ENCODE measurements around the gene ECI2.

ECI2 gene

DNA sequence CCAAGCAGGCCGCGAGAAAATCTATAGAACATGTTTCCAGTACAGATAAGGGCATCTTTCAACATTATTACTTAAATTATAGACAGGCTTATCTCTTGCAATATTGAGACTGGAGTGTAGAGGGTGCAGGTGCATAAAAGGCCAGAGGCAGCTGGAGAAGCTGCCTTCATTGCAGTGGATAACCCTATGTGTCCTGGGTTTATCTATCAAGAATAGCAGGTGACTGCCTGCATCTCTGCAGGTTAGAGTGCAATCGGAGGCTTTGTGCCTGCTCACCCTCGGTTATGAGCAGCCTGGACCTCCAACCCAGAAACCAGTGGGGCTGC is 28.7 kb upstream of the ECI2 start:
- TF ChIP-seq, protein P1, sequence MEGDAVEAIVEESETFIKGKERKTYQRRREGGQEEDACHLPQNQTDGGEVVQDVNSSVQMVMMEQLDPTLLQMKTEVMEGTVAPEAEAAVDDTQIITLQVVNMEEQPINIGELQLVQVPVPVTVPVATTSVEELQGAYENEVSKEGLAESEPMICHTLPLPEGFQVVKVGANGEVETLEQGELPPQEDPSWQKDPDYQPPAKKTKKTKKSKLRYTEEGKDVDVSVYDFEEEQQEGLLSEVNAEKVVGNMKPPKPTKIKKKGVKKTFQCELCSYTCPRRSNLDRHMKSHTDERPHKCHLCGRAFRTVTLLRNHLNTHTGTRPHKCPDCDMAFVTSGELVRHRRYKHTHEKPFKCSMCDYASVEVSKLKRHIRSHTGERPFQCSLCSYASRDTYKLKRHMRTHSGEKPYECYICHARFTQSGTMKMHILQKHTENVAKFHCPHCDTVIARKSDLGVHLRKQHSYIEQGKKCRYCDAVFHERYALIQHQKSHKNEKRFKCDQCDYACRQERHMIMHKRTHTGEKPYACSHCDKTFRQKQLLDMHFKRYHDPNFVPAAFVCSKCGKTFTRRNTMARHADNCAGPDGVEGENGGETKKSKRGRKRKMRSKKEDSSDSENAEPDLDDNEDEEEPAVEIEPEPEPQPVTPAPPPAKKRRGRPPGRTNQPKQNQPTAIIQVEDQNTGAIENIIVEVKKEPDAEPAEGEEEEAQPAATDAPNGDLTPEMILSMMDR (IDR thresholded peaks at IDR 0.05; ENCODE audit: control insufficient read depth, insufficient read depth, low read depth, low read length, missing control alignments) = no peak
- no peak overlapping the region for H3K4me3 ChIP-seq (ENCODE audit: control insufficient read depth, low read depth, low read length)
- DNase-seq (ENCODE audit: low read depth) = no peak

DNA sequence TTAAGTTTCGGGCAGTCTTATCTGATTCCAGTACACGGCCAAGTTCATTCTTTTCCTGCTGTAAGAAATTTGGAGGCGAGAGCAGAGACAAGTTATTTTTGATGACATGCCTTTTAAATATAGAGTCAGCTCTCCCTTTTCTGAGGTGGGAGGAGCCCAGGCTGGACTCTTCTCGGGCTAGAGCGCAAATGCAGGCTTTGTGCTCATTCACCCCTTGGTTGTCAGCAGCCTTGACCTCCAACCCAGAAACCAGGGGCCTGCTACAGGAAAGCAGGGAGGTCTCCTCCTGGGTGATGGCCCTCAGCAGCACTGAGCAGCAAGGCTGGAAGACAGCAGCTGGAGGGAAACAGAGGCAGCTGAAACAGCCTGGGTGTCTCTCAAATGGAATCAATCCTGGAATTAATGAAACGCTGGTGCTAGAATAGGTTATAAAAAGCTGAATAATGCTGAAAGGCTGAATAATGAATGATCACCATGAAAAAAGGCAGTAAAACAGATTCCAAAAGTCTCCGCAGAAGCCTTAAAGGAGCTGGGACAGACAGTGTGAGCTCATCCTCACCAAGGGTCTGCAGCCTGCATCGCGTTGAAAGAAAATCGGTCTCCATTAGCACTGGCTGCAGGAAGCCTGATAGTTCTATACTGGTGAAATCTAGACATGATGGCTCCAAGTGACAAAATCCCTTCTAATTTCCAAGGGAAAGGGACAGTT is 28.2 kb upstream of the ECI2 start:
- DNase-seq (ENCODE audit: low read depth) = no peak
- H3K4me3 ChIP-seq (ENCODE audit: control insufficient read depth, low read depth, low read length) = no peak overlapping the region
- TF ChIP-seq, protein P1 (IDR thresholded peaks at IDR 0.05; ENCODE audit: control insufficient read depth, insufficient read depth, low read depth, low read length, missing control alignments) = no peak

DNA sequence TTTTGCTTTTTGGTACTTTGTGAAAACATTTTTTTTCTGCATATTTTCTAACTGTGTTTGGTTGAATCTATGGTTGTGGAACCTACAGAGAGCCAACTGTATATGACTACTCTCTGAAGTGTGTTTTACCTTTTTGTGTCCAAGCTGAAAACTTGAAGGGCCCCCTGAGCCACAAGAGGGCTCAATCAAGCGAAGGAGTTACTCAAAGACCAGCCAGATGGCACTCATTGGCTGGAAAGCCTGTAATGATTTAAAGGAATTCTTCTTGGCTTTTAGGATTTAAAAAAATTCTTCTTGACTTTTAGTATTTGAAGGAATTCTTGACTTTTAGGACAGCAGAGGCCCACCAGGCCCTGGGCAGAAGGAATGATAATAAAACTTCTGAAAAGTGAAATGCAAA is 27.0 kb upstream of the ECI2 start:
- TF ChIP-seq, protein P1 (IDR thresholded peaks at IDR 0.05; ENCODE audit: control insufficient read depth, insufficient read depth, low read depth, low read length, missing control alignments) = no peak
- H3K4me3 ChIP-seq (ENCODE audit: control insufficient read depth, low read depth, low read length) = no peak overlapping the region
- DNase-seq (ENCODE audit: low read depth) = no peak

DNA sequence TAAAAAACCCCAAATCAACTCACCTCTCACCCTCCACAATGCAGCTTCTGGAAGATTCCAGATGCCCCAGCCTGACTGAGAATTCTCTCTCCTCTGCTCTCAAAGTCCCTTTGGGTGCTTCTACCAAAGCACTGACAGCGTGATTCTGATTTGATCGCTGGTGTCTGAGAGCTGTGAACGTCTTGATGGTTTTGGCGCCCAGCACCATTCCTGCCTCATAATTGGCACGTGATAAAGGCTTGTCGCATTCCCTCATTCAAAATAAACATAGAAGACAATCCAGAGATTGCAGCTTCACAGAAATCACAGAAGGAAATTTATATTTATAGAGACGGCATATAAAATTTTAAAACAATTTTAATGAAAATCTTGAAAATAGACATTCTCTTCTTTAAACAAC is 24.1 kb upstream of the ECI2 start:
- TF ChIP-seq, protein P1 (IDR thresholded peaks at IDR 0.05; ENCODE audit: control insufficient read depth, insufficient read depth, low read depth, low read length, missing control alignments) = no peak
- no peak for DNase-seq (ENCODE audit: low read depth)

DNA sequence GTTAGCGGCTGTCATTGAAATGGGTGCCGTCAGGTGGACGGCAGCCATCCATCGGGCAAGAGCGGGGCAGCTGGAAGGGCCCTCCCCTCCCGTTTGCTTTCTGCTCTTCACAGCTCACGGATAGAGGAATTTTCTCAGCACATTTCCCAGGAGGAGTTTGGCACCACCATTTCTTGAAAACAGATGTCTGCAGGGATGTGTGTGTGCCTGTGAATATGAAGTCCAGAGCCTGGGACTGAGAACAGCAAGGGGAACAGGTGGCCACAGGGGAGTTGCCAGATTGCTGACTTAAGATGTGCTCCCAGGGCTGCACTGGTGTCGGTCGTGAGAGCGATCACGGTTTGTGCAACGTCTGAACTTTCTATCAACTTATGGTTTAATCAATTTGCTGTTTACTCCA is 22.1 kb upstream of the ECI2 start:
- DNase-seq (ENCODE audit: low read depth) = no peak
- TF ChIP-seq, protein P1 (IDR thresholded peaks at IDR 0.05; ENCODE audit: control insufficient read depth, insufficient read depth, low read depth, low read length, missing control alignments) = no peak

More for the DNA sequence above, 24.1 kb upstream of the ECI2 start:
- no peak overlapping the region for H3K4me3 ChIP-seq (ENCODE audit: control insufficient read depth, low read depth, low read length)

DNA sequence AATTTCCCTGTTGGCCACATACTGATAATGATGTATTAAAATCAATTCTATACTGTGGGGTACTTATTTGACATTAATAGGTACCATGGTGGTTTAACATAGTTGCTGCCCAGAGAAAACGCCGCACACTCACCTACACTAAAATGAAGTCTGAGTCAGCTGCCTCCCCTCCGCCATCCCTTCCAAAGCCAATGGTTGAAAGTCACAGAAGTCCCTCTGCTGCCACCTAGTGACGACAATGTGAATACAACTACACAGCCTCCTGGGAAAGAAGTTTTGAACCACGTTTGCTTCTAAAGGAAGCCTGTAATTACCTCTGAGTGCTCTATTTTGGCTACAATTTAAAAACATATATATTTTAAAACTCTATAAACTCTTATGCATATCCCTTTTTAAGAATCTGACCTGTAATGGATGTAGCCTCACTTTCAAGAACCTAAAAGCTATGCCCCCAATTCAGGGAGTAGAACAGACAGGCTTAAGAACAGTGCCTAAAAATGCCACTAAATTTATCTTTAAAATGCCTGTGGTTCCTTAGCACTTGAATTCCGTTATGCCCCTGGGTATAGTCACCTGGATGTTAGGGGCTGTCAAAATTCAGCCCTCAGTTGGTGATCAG is 20.6 kb upstream of the ECI2 start:
- TF ChIP-seq, protein P1 (IDR thresholded peaks at IDR 0.05; ENCODE audit: control insufficient read depth, insufficient read depth, low read depth, low read length, missing control alignments) = peak; percentile 76
- DNase-seq (ENCODE audit: low read depth) = no peak
- H3K4me3 ChIP-seq (ENCODE audit: control insufficient read depth, low read depth, low read length) = no peak overlapping the region

More for the DNA sequence above, 22.1 kb upstream of the ECI2 start:
- no peak overlapping the region for H3K4me3 ChIP-seq (ENCODE audit: control insufficient read depth, low read depth, low read length)
